Right atrium auricular region (tissue), 2 donors: ENCODE data around the gene C11orf21. TPM values are rescaled to one million over a fixed set of nuclear protein-coding genes. Genes with fewer than 3 reads are reported as not detected.
A peak's percentile ranks its signal among the peaks of the same experiment; 100 is the strongest.

Experiments
- DNase-seq: peaks from one replicate; pipeline ENCODE4 v3.0.0-alpha.2; 2019; ENCODE audit warnings: low spot score
- H3K27ac ChIP-seq, 2 donors: fragments of 200-600 bp; sonication (generic); 1 replicate in 1 of 2; 2 replicates in 1 of 2; pipeline ENCODE4 v1.5.1; 2016 to 2019
- H3K27me3 ChIP-seq, 2 donors: fragments of 200-600 bp; sonication (generic); one replicate each; pipeline versions ENCODE4 v1.5.1 to v1.6.0; 2017 to 2019
- H3K36me3 ChIP-seq: fragments of 200-600 bp; sonication (generic); one replicate; pipeline ENCODE4 v1.5.1; 2016
- H3K4me1 ChIP-seq, 2 donors: fragments of 200-600 bp; sonication (generic); one replicate each; pipeline versions ENCODE4 v1.5.1 to v1.6.0; 2017 to 2019
- H3K4me3 ChIP-seq, 2 donors: fragments of 200-600 bp; sonication (generic); 1 replicate in 1 of 2; 2 replicates in 1 of 2; pipeline ENCODE4 v1.5.1; 2017 to 2019; ENCODE audit warnings: mild to moderate bottlenecking in 1 of 2, moderate library complexity in 1 of 2
- H3K9me3 ChIP-seq, 2 donors: fragments of 200-600 bp; sonication (generic); one replicate each; pipeline ENCODE4 v1.5.1; 2019
- total RNA-seq, 2 donors: library from RNA; depleted of rRNA; stranded (reverse); fragments of >200 nt; gene quantifications; one replicate each; pipeline ENCODE4 v1.1.0, GENCODE V29; 2016
- TF ChIP-seq, protein P1 (sequence below), 2 donors: fragments of 200-600 bp; sonication (generic); IDR thresholded peaks; one replicate each; pipeline ENCODE4 v1.5.1; 2019; ENCODE audit warnings: antibody characterized with exemption in 2 of 2

C11orf21 gene
- total RNA-seq, 2 donors from 2014 or later = 1.4 to 11.9 TPM

DNA sequence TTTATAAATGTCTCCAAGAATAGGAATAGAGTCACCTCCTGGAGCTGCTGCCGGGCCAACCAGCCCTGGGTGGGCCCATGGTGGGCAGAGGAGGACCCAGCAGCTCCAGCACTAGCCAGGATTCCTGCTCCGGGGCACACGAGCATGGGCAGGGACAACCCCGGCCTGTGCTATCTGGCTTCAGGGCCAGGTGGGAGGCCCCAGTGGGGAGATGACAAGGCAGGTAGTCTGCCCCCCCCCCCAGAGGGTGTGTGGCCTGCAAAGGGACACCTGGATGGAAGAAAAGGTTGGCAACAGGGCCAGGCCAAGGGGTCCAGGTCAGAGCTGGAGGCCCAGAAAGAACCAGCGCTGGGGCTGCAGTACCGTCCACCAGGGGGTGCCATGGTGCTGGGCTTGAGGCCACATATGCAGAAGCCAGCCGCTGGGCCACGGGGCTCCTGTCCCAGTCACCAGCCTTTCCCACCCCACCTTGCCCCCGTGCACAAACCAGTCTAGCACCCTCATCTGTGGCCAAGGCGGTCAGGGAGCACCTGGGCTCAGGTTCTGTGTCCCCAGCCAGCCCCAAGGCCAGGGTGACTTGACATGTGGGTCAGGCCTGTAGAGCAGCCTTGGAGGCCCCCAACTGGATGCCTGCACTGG is 3.5 kb upstream of the C11orf21 start:
- TF ChIP-seq, protein P1, sequence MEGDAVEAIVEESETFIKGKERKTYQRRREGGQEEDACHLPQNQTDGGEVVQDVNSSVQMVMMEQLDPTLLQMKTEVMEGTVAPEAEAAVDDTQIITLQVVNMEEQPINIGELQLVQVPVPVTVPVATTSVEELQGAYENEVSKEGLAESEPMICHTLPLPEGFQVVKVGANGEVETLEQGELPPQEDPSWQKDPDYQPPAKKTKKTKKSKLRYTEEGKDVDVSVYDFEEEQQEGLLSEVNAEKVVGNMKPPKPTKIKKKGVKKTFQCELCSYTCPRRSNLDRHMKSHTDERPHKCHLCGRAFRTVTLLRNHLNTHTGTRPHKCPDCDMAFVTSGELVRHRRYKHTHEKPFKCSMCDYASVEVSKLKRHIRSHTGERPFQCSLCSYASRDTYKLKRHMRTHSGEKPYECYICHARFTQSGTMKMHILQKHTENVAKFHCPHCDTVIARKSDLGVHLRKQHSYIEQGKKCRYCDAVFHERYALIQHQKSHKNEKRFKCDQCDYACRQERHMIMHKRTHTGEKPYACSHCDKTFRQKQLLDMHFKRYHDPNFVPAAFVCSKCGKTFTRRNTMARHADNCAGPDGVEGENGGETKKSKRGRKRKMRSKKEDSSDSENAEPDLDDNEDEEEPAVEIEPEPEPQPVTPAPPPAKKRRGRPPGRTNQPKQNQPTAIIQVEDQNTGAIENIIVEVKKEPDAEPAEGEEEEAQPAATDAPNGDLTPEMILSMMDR (IDR thresholded peaks at IDR 0.05) = peak; percentile 89 to 96
- DNase-seq = peak; percentile 92
- Histone ChIP-seq H3K27ac (peak overlapping the region; percentile 83 to 87), H3K36me3 (no peaks in the 10 kb centered on the region), H3K9me3 (no peaks in the 10 kb centered on the region), H3K4me1 (peaks cover 0 to 62% of the 10 kb centered on the region in 2 donors), H3K4me3 (peak overlapping the region in 1 of 2 donors; percentile 24), H3K27me3 (no peaks in the 10 kb centered on the region)

DNA sequence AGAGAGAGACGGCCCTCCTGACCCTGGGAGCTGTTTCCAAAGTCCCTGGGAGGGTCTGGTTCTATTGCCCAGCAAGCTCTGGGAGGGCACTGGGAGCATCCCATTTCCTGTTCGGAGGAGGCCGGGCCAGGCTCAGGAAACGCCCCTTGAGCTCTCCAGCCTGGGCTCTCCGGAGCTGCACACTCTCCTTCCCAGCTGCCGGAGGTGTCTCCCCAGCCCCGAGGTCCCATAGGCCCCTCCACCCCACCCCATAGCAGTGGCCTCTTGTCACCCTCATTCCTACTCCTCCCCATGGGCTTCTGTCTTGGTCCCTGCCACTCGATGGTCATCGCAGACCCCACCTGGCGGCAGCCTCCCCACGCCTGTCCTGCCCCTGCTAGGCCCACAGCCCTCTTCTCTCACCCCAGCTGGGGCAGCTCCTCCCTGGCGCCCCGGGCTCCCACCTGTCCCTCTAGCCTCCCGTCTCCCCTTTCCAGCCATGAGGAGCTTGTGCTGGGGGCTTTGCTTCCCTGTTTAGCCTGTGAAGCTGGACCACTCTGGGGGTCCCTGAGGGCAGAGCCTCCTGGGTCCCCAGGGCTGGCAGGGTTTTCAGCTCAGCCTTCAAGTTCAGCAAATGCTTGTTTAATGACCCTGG is 2.9 kb upstream of the C11orf21 start:
- peak; percentile 55 for DNase-seq
- TF ChIP-seq, protein P1 (IDR thresholded peaks at IDR 0.05) = no peak
- peak overlapping the region in 1 of 2 donors; percentile 4 for H3K4me3 ChIP-seq

DNA sequence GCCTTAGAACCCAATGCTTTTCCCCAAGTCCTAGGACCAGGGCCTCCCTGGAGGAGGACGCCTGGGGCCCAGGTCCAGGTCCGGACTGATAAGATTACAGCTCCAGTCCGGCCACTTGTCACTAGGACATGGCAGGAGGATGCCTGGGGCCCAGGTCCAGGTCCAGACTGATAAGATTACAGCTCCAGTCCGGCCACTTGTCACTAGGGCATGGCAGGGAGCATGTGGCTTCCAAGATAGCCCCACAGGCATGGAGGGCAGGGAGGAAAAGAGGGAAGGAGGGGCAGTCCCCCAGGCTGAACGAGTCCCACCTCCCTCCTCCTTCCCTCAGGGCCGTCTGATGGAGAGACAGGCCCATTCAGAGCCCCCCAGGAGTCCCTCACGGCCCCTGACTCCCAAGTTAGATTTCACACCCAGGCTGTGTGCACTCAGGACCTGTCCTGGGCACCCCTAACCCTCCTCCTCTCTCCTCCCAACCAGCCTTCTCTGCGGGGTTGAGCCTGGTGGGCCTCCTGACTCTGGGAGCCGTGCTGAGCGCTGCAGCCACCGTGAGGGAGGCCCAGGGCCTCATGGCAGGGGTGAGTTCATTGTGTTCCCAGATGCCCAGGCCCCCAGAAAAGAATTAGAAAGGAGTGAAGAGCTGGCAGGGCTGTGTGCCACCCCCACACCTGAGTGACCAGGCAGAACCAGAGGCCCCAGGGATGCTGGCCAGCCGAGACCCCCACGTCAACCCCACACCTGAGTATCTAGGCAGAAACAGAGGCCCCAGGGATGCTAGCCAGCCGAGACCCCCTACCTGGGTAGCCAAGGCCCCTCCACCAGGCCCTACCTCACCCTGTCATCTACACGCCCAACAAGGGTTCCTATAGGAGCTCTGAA is 2.1 kb upstream of the C11orf21 start:
- Histone ChIP-seq H3K36me3 (no peaks in the 10 kb centered on the region), H3K27me3 (no peaks in the 10 kb centered on the region), H3K4me3 (peak overlapping the region in 1 of 2 donors; percentile 41), H3K9me3 (no peaks in the 10 kb centered on the region), H3K27ac (peak overlapping the region; percentile 83 to 87), H3K4me1 (peaks cover 0 to 70% of the 10 kb centered on the region in 2 donors)
- TF ChIP-seq, protein P1 (IDR thresholded peaks at IDR 0.05) = no peak
- peak; percentile 57 for DNase-seq

More for the DNA sequence above, 2.9 kb upstream of the C11orf21 start:
- H3K9me3 ChIP-seq = no peaks in the 10 kb centered on the region
- peak overlapping the region; percentile 83 to 87 for H3K27ac ChIP-seq
- H3K36me3 ChIP-seq = no peaks in the 10 kb centered on the region
- H3K27me3 ChIP-seq = no peaks in the 10 kb centered on the region
- peaks cover 0 to 64% of the 10 kb centered on the region in 2 donors for H3K4me1 ChIP-seq

DNA sequence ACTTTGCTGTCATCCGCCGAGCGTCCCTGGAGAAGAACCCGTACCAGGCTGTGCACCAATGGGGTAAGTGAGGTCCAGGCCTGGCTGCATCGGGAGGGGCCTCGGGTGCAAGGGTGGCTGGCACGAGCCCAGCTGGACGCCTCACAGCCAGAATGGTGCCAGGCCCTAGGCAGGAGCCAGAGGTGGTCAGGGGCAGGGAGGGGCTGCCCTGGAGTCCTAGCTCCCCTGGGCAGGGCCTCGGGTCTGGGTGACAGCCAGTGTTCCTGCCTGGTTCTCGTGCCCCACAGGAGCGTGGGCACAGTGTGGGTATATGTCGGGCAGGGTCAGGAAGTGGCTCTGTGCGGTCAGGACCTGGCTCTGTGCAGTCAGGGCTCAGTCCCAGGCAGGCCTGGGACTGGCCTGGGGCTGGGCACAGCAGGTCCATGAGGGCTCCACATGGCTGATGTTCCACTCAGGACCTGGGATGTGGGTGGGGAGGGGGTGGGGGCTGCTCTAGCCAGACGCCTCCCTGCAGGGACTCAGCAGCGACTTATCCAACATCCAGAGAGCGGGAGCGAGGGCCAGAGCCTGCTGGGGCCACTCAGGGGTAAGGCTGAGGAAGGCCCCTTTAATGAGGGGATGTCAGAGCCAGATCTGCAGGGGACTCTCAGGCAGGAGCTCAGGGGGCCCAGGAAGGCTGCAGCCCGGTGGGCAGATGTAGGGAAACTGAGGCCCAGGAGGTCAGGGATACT is 1.3 kb upstream of the C11orf21 start:
- Histone ChIP-seq H3K27ac (peak overlapping the region; percentile 83 to 87), H3K36me3 (no peaks in the 10 kb centered on the region), H3K9me3 (no peaks in the 10 kb centered on the region), H3K27me3 (no peaks in the 10 kb centered on the region), H3K4me1 (peaks cover 0 to 70% of the 10 kb centered on the region in 2 donors), H3K4me3 (peak overlapping the region in 1 of 2 donors; percentile 41)
- DNase-seq = peak; percentile 49
- TF ChIP-seq, protein P1 (IDR thresholded peaks at IDR 0.05) = no peak

DNA sequence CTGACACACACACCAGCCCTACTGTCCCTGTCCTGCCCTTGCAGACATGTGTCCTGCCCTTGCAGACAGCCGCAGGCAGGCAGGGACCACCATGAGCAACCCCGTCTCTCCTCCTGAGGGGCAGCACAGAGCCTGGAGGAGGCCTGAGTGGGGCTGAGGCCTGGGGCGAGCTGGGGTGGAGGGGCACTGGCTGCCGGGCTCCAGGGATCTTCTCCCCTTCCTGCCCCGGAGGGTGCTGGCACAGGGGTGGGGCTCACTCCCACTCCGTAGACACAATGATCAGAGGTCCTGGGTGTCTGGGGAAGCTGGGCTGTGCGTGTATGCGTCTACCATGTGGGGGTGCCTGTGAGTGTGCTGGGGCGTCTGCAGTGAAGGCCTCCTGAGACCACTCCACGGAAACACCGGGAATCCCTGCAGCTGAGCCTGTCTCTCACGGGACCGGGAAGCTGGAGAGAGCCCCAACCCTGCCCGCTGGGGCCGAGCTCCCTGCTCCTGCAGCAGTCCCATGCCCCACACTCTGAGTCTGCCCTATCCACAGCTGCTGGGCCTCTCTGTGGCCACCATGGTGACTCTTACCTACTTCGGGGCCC is 683 bp upstream of the C11orf21 start:
- H3K9me3 ChIP-seq = no peaks in the 10 kb centered on the region
- DNase-seq = peak; percentile 59
- H3K27ac ChIP-seq = peak overlapping the region; percentile 83 to 87
- no peaks in the 10 kb centered on the region for H3K36me3 ChIP-seq
- TF ChIP-seq, protein P1 (IDR thresholded peaks at IDR 0.05) = no peak
- H3K4me1 ChIP-seq = peaks cover 0 to 67% of the 10 kb centered on the region in 2 donors
- no peaks in the 10 kb centered on the region for H3K27me3 ChIP-seq
- peak overlapping the region; percentile 13 to 41 for H3K4me3 ChIP-seq
